Heart right ventricle (tissue), 16 donors: ENCODE data around the gene CDH8. TPM values are rescaled to one million over a fixed set of nuclear protein-coding genes. Genes with fewer than 3 reads are reported as not detected.

ENCODE experiments used
- ATAC-seq, 8 donors: fragments of 200-7000 bp; cut with Tn5 transposase; one replicate each; pipeline ENCODE4 v1.9.1; 2020; ENCODE audit warnings: mild to moderate bottlenecking in 8 of 8, moderate library complexity in 8 of 8, moderate number of reproducible peaks in 1 of 8
- DNase-seq, 2 donors: peaks; one replicate each; pipeline ENCODE4 v3.0.0-alpha.2; 2020
- H3K27ac ChIP-seq, 10 donors: fragments of 200-600 bp; sonication (generic) in 2 of 10; one replicate each; pipeline versions ENCODE4 v1.5.0 to v1.8.0; 2020 to 2022; ENCODE audit warnings: mild to moderate bottlenecking in 3 of 10
- H3K27me3 ChIP-seq, 7 donors: fragments of 200-600 bp; one replicate each; pipeline ENCODE4 v1.8.0; 2021 to 2022; ENCODE audit warnings: mild to moderate bottlenecking in 2 of 7
- H3K36me3 ChIP-seq, 9 donors: fragments of 200-600 bp; sonication (generic) in 1 of 9; one replicate each; pipeline versions ENCODE4 v1.5.0 to v1.8.0; 2020 to 2022; ENCODE audit warnings: mild to moderate bottlenecking in 2 of 9
- H3K4me1 ChIP-seq, 9 donors: fragments of 200-600 bp; sonication (generic) in 1 of 9; one replicate each; pipeline versions ENCODE4 v1.5.0 to v1.8.0; 2020 to 2022; ENCODE audit warnings: mild to moderate bottlenecking in 4 of 9
- H3K4me3 ChIP-seq, 10 donors: fragments of 200-600 bp; sonication (generic) in 2 of 10; one replicate each; pipeline versions ENCODE4 v1.5.0 to v1.8.0; 2020 to 2022; ENCODE audit warnings: mild to moderate bottlenecking in 7 of 10, moderate library complexity in 2 of 10
- H3K9me3 ChIP-seq, 11 donors: fragments of 200-600 bp in 10 of 11; sonication (generic) in 2 of 11; one replicate each; pipeline versions ENCODE4 v1.5.0 to v1.8.0; 2013 to 2022; ENCODE audit warnings: mild to moderate bottlenecking in 2 of 11, control low read depth in 1 of 11, moderate library complexity in 1 of 11
- WGBS, 2 donors: extraction: QIAGEN DNeasy Blood & Tissue Kit; methylation state at CpG; one replicate each; pipeline ENCODE4 v1.1.7; 2013; ENCODE audit warnings: inconsistent platforms in 1 of 2; 5-methylcytosine and 5-hydroxymethylcytosine counted together
- intact Hi-C, 10 donors: fragments of 100-400 bp; cut with DNase I; formaldehyde crosslinking; loops; one replicate each; pipeline versions ENCODE4 v1.11.1 to v1.14.2; 2022
- polyA plus RNA-seq, 2 donors: library from polyadenylated mRNA; stranded (reverse); fragments of 200-250 nt; gene quantifications; one replicate each; pipeline ENCODE4 v1.2.3, GENCODE V29; 2013
- total RNA-seq, 10 donors: library from RNA; stranded (reverse); fragmentation: NEBNext Ultra II Directional in 3 of 10; extraction: Animal tissue kit (Norgen Biotek cat#: 25700) in 3 of 10; gene quantifications; one replicate each; pipeline versions ENCODE4 v1.2.1 to v1.2.4, GENCODE V29; 2021 to 2023
- TF ChIP-seq, protein P1 (sequence below), 9 donors: fragments of 200-600 bp; sonication (generic) in 2 of 9; IDR thresholded peaks; one replicate each; pipeline versions ENCODE4 v1.5.0 to v1.8.0; 2021 to 2022; ENCODE audit warnings: antibody characterized with exemption in 9 of 9, mild to moderate bottlenecking in 5 of 9, moderate library complexity in 1 of 9
- donor health status: Arrhythmogenic right ventricular cardiomyopathy.
- donor health status: ischemic (EF 13 %, LVEDD 7.1; RV severe dilation, severe dysfunction).
- donor health status: healthy with polysubstance abuse.
- donor health status: DM: no; HTN: yes; CAD: no.
- donor health status: DM: no; HTN: no; CAD: no.
- donor health status: ischemic (EF 25% LVEDD 6.9; RV normal size, moderate dysfunction).
- donor health status: ischemic (EF 25% LVEDD 5.7; RV mildly dilated, moderate dysfunction).
- donor health status: healthy.
- donor health status: DM: yes; HTN: yes; CAD: no.
- donor health status: Ischemic cardiomyopathy.
- donor health status: ischemic (EF 35%, LVEDD 5.7; RV mildly dilated, moderate dysfunction).
- donor health status: nonischemic (EF 11% LVEDD 7.7; RV severe dilation, severe dysfunction).
- donor health status: DM: yes; HTN: yes; CAD: no.
- donor health status: PGD.
- donor health status: ischemic (EF 29% LVEDD 5.4; RV normal size, mild dysfunction).
- donor health status: nonischemic (EF 23%, LVEDD 6.1; RV moderate dilation, normal function).

Gene CDH8
- total and polyA plus RNA-seq, 12 donors = 0.19 to 2.0 (median 0.53) TPM; not detected in 5

DNA sequence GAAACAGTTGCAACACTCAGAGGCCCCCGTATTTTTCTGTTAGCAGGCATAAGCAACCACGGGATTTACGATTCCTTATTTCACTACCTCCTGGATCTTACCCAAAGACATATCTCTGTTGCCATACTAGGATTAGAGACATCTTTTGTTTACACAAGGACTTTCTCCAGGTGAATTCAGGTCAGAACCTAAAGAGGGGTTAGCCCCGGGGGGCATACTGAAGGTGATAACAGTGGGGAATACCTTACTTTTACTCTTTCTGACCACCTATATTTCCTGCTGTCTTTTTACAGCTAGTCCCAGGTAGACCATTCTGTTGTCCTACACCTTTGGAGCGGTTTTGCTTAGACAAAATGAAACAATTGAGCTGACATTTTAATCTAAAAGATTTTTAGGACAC is 27.9 kb upstream of the CDH8 start:
- no peaks in the 10 kb centered on the region for H3K36me3 ChIP-seq
- H3K4me1 ChIP-seq = no peaks in the 10 kb centered on the region
- H3K9me3 ChIP-seq = peaks cover 0 to 3% (median 0%) of the 10 kb centered on the region in 11 donors
- DNase-seq = no peak
- no peak overlapping the region for H3K4me3 ChIP-seq
- intact Hi-C loops = no loop called here
- WGBS, 2 donors = 67 to 68% methylated on average over 5 of the region's 5 CpGs
- H3K27me3 ChIP-seq = no peaks in the 10 kb centered on the region
- TF ChIP-seq, protein P1, sequence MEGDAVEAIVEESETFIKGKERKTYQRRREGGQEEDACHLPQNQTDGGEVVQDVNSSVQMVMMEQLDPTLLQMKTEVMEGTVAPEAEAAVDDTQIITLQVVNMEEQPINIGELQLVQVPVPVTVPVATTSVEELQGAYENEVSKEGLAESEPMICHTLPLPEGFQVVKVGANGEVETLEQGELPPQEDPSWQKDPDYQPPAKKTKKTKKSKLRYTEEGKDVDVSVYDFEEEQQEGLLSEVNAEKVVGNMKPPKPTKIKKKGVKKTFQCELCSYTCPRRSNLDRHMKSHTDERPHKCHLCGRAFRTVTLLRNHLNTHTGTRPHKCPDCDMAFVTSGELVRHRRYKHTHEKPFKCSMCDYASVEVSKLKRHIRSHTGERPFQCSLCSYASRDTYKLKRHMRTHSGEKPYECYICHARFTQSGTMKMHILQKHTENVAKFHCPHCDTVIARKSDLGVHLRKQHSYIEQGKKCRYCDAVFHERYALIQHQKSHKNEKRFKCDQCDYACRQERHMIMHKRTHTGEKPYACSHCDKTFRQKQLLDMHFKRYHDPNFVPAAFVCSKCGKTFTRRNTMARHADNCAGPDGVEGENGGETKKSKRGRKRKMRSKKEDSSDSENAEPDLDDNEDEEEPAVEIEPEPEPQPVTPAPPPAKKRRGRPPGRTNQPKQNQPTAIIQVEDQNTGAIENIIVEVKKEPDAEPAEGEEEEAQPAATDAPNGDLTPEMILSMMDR (IDR thresholded peaks at IDR 0.05) = no peak
- no peak for ATAC-seq
- H3K27ac ChIP-seq = no peak overlapping the region

DNA sequence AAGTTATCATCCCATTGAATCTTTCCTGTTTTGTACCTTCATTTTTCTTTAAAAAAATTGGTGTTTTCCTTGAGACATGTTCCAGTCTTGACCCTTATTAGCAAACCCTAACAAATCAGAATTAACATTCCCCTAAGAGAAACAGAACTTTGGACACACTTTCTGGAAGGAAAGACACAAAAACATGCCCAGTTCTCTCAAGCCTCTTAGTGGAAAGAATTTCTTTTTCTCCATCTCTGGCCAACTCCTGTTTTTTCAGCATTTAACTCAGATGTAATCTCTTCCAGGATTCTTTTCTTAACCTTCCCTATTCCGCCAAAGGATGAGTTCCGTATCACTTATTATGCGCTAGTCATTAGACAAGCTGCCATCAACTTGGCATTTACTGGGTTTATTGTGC is 23.9 kb upstream of the CDH8 start:
- Histone ChIP-seq H3K4me1 (no peaks in the 10 kb centered on the region), H3K27ac (no peak overlapping the region), H3K9me3 (peaks cover 0 to 6% (median 0%) of the 10 kb centered on the region in 11 donors), H3K4me3 (no peak overlapping the region), H3K27me3 (no peaks in the 10 kb centered on the region), H3K36me3 (no peaks in the 10 kb centered on the region)
- intact Hi-C loops = no loop called here
- no peak for DNase-seq
- TF ChIP-seq, protein P1 (IDR thresholded peaks at IDR 0.05) = no peak
- WGBS, 2 donors = 91 to 92% methylated on average over 3 of the region's 3 CpGs
- ATAC-seq = no peak

DNA sequence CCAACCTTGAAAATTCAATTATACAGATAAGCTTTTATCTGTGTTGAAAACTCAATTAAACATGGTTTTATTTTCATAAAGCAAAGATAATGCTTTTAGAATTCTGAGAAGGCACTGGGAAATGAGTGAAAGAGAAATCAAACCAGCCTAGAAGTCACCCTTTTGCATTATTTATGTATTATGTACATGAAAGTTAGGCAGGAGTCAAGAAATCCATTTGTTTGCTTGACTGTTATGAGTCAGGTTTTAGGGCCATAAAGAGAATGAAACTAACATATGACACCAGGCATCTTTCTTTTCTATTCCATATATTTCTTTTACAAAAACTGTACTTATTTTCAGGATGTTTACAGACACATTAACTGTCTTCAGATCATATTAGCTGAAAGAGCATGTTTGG is 23.3 kb upstream of the CDH8 start:
- no peaks in the 10 kb centered on the region for H3K27me3 ChIP-seq
- intact Hi-C loops = no loop called here
- no peak overlapping the region for H3K27ac ChIP-seq
- peaks cover 0 to 6% (median 0%) of the 10 kb centered on the region in 11 donors for H3K9me3 ChIP-seq
- TF ChIP-seq, protein P1 (IDR thresholded peaks at IDR 0.05) = no peak
- no peak overlapping the region for H3K4me3 ChIP-seq
- no peaks in the 10 kb centered on the region for H3K4me1 ChIP-seq
- H3K36me3 ChIP-seq = no peaks in the 10 kb centered on the region
- no peak for DNase-seq
- ATAC-seq = no peak

GRCh38 chr16:62058412-62058811 is 22.2 kb upstream of the CDH8 start:
- no peak for DNase-seq
- H3K4me1 ChIP-seq = no peaks in the 10 kb centered on the region
- H3K9me3 ChIP-seq = peaks cover 0 to 6% (median 0%) of the 10 kb centered on the region in 11 donors
- H3K27ac ChIP-seq = no peak overlapping the region
- intact Hi-C loops = no loop called here
- ATAC-seq = no peak
- WGBS, 2 donors = 70 to 76% methylated on average over 8 of the region's 8 CpGs
- H3K27me3 ChIP-seq = no peaks in the 10 kb centered on the region
- H3K4me3 ChIP-seq = no peak overlapping the region
- TF ChIP-seq, protein P1 (IDR thresholded peaks at IDR 0.05) = no peak
- no peaks in the 10 kb centered on the region for H3K36me3 ChIP-seq
